Peyer's patch (tissue), 4 donors: ENCODE data around the gene SLC25A45. TPM values are rescaled to one million over a fixed set of nuclear protein-coding genes. Genes with fewer than 3 reads are reported as not detected.

Experiments
- DNase-seq, 3 donors: peaks; one replicate each; pipeline ENCODE4 v3.0.0-alpha.2; 2017 to 2019
- H3K27ac ChIP-seq, 4 donors: fragments of 200-600 bp; sonication (generic); one replicate each; pipeline ENCODE4 v1.5.1; 2016 to 2019
- H3K27me3 ChIP-seq, 2 donors: fragments of 200-600 bp; sonication (generic); one replicate each; pipeline ENCODE4 v1.5.1; 2019
- H3K36me3 ChIP-seq, 3 donors: fragments of 200-600 bp; sonication (generic); one replicate each; pipeline ENCODE4 v1.5.1; 2016 to 2019
- H3K4me1 ChIP-seq, 4 donors: fragments of 200-600 bp; sonication (generic); one replicate each; pipeline ENCODE4 v1.5.1; 2016 to 2019
- H3K4me3 ChIP-seq, 4 donors: fragments of 200-600 bp; sonication (generic); 1 replicate in 3 of 4; 2 replicates in 1 of 4; pipeline ENCODE4 v1.5.1; 2016 to 2019; ENCODE audit warnings: mild to moderate bottlenecking in 1 of 4
- H3K9me3 ChIP-seq, 4 donors: fragments of 200-600 bp; sonication (generic); one replicate each; pipeline ENCODE4 v1.5.1; 2016 to 2019; ENCODE audit warnings: mild to moderate bottlenecking in 1 of 4
- POLR2A ChIP-seq, 2 donors: fragments of 450-650 bp; IDR thresholded peaks; one replicate each; pipeline ENCODE4 v1.5.1; 2017; ENCODE audit warnings: antibody characterized with exemption in 2 of 2, mild to moderate bottlenecking in 2 of 2, moderate library complexity in 2 of 2
- total RNA-seq, 4 donors: library from RNA; depleted of rRNA; stranded (reverse); fragments of >200 nt; gene quantifications; one replicate each; pipeline ENCODE4 v1.1.0, GENCODE V29; 2016
- TF ChIP-seq, protein P1 (sequence below), 6 experiments: fragments of 450-650 bp in 4 of 6; fragments of 200-600 bp in 2 of 6; sonication (generic) in 1 of 6; IDR thresholded peaks; one replicate each; pipeline ENCODE4 v1.5.1; 2017 to 2019; ENCODE audit warnings: antibody characterized with exemption in 6 of 6, mild to moderate bottlenecking in 3 of 6, moderate library complexity in 1 of 6

SLC25A45 gene
- total RNA-seq, 4 donors from 2014 or later = 23.3 to 50.6 (median 40.2) TPM

DNA sequence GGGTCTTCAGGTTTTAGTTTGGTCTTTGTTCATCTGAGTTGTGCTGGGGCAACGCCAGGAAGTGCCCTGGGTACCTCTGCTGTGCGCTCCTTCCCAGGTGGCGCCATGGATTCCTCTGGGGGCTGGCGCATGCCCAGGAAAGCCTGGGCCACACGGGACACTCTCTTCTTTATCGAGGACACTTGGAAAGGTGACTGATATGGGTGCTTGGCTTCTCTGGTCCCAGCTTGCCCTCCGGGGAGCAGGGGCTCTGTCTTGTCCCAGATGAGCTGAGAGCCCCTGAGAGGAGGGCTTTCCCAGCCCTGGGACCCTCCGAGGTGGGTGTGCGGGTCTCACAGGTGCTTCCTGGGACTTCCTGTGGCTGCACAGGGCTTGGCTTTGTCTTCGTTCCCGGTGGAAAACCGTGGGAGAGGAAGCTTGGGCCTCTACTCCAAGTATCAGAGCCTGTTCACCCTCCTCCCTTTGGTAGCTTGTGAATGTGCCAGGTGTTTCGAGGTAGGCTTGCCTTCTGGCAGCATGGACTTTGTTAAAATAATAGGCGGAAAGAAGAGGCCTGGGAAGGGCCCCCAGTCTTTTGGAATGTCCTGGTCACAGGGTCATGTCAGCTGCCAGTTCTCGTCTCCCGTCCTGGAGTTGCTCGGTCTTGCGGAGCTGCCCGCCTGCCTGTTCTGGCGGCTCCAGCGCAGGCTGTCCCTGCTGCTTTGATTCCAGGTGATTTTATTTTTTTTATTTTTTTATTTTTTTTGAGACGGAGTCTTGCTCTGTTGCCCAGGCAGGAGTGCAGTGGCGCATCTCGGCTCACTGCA, 30.0 kb upstream of the SLC25A45 start:
- Histone ChIP-seq H3K4me3 (no peak overlapping the region), H3K4me1 (peaks cover under 1 to 24% (median 14%) of the 10 kb centered on the region in 4 donors), H3K9me3 (no peaks in the 10 kb centered on the region), H3K36me3 (peaks cover 0 to 56% (median 0%) of the 10 kb centered on the region in 3 donors), H3K27ac (no peak overlapping the region), H3K27me3 (no peaks in the 10 kb centered on the region)
- peak in 1 of 3 donors; percentile 38 for DNase-seq
- no peak for TF ChIP-seq POLR2A (IDR thresholded peaks at IDR 0.05)
- TF ChIP-seq, protein P1, sequence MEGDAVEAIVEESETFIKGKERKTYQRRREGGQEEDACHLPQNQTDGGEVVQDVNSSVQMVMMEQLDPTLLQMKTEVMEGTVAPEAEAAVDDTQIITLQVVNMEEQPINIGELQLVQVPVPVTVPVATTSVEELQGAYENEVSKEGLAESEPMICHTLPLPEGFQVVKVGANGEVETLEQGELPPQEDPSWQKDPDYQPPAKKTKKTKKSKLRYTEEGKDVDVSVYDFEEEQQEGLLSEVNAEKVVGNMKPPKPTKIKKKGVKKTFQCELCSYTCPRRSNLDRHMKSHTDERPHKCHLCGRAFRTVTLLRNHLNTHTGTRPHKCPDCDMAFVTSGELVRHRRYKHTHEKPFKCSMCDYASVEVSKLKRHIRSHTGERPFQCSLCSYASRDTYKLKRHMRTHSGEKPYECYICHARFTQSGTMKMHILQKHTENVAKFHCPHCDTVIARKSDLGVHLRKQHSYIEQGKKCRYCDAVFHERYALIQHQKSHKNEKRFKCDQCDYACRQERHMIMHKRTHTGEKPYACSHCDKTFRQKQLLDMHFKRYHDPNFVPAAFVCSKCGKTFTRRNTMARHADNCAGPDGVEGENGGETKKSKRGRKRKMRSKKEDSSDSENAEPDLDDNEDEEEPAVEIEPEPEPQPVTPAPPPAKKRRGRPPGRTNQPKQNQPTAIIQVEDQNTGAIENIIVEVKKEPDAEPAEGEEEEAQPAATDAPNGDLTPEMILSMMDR (IDR thresholded peaks at IDR 0.05) = no peak

DNA sequence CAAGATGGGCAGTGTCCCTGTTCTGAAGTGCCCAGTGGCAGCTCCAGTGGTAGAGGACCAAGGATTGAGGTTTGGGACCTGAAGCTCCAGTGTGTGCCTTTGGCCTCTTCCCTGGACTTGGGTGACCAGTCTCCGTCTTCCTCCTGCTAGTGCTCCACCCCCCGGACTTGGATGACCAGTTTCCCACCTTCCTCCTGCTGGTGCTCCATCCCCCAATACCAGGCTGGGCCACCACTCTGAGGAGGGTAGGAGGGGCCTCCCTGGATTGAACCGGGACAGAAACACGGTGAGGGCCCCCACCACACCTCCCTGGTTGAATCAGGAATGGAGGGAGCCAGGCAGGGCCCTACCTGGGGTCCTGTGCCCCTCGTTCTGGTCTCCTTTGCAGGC, 29.2 kb upstream of the SLC25A45 start:
- TF ChIP-seq POLR2A (IDR thresholded peaks at IDR 0.05) = no peak
- TF ChIP-seq, protein P1 (IDR thresholded peaks at IDR 0.05) = no peak
- Histone ChIP-seq H3K27ac (no peak overlapping the region), H3K27me3 (no peaks in the 10 kb centered on the region), H3K4me3 (no peak overlapping the region), H3K9me3 (no peaks in the 10 kb centered on the region), H3K36me3 (peaks cover 0 to 64% (median 0%) of the 10 kb centered on the region in 3 donors), H3K4me1 (peaks cover 0 to 16% (median 9%) of the 10 kb centered on the region in 4 donors)
- DNase-seq = peak in 1 of 3 donors; percentile 31

DNA sequence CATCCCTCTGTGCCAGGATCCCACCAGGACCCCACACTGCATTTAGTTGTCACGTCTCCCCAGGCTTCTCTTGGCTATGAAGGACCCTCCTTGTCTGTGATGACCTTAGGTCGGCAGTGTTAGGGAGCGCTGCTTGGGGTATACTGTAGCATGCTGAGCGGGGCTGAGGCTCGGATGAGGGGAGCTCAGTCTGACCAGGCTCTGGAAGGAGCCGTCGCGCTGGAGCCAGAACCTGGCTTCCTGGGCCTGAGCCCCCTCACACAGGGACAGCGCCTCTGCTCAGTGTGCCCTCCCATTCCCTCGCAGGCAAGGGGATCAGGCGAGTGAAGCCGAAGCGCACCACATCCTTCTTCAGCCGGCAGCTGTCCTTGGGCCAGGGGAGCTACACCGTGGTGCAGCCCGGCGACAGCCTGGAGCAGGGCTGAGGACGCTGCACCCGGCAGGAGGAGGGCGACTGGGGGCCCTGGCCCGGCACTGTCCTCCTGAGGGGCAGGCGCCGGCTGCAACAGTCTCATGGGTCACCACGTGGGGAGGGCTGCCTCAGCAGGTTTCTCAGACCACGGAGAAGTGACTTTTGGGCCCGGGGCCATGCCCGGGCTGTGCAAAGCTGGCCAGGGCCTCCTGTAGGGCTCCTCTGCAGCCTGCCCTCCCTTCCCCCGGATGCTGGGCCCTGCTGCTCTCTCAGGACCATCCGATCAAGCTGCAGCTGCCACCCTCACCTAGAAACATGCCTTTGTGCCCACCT, 28.7 kb upstream of the SLC25A45 start:
- Histone ChIP-seq H3K4me1 (peaks cover 0 to 10% (median 5%) of the 10 kb centered on the region in 4 donors), H3K36me3 (peaks cover 0 to 70% (median 0%) of the 10 kb centered on the region in 3 donors), H3K9me3 (no peaks in the 10 kb centered on the region), H3K27me3 (no peaks in the 10 kb centered on the region), H3K4me3 (no peak overlapping the region), H3K27ac (no peak overlapping the region)
- TF ChIP-seq, protein P1 (IDR thresholded peaks at IDR 0.05) = no peak
- TF ChIP-seq POLR2A (IDR thresholded peaks at IDR 0.05) = no peak
- DNase-seq = peak in 1 of 3 donors; percentile 35

DNA sequence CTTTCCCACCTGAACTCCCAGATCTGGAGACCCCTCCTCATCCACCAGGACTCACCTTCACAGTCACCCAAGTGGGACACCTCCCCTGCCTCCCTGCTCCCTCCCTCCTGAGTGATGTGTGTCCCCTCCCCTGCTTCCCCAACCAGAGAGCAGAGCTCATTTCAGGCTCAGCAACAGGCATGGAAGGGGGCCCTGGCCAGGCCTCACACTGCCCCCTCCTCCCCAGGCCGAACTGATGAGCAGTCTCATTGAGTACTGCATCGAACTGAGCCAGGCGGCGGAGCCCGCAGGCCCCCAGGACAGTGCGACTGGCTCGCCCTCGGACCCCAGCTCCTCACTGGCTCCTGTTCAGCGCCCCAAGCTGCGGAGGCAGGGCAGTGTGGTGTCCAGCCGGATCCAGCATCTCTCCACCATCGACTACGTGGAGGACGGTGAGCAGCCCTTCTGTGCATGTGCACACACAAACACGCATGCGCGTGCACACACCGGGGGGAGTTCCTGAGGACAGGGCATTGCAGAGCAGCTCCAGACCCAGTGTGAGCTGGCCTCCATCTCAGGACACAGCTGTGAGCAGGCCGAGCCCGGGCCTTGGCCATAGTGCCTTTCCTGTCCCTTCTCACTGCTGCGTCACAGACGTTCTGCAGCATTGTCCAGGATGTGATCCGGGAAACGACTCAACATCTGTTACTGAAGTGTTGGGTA, 22.3 kb upstream of the SLC25A45 start:
- Histone ChIP-seq H3K27me3 (no peaks in the 10 kb centered on the region), H3K4me1 (peaks cover 0 to 26% (median 17%) of the 10 kb centered on the region in 4 donors), H3K9me3 (no peaks in the 10 kb centered on the region), H3K4me3 (no peak overlapping the region), H3K36me3 (peaks cover 0 to 89% (median 0%) of the 10 kb centered on the region in 3 donors), H3K27ac (peak overlapping the region; percentile 63 to 88 (median 70))
- TF ChIP-seq, protein P1 (IDR thresholded peaks at IDR 0.05) = no peak
- no peak for TF ChIP-seq POLR2A (IDR thresholded peaks at IDR 0.05)
- DNase-seq = no peak

DNA sequence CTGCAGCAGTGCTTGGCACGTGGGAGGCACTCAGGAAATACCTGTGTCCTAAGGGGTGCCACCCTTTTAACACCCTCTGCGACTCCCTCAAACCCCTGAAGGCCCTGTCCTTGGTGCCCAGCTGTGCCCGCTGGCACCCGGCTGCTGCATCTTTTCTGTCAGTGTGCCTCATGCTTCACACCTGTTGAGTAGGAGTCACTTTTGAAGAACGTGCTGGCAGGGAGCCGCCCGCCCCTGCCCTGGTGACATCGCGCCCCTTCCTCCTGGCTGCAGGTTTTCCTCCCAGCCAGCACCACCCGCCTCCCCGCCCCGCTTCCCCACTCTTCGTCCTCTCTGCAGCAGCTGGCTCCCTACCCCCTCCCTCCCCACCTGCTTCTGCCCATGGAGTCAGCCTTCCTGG, 21.8 kb upstream of the SLC25A45 start:
- Histone ChIP-seq H3K9me3 (no peaks in the 10 kb centered on the region), H3K27ac (peak overlapping the region; percentile 63 to 88 (median 70)), H3K36me3 (peaks cover 0 to 89% (median 0%) of the 10 kb centered on the region in 3 donors), H3K27me3 (no peaks in the 10 kb centered on the region), H3K4me1 (peaks cover 0 to 26% (median 17%) of the 10 kb centered on the region in 4 donors), H3K4me3 (no peak overlapping the region)
- peak in 1 of 3 donors; percentile 49 for DNase-seq
- TF ChIP-seq, protein P1 (IDR thresholded peaks at IDR 0.05) = no peak
- TF ChIP-seq POLR2A (IDR thresholded peaks at IDR 0.05) = no peak
